GM18507 (cell line): Measurements from ENCODE around the gene VPREB3.

ENCODE experiments used
- DNase-seq: peaks from one replicate; pipeline ENCODE4 v3.0.0; 2011; ENCODE audit warnings: low read depth; ENCODE audit not compliant: insufficient read length; ENCODE audit errors: extremely low spot score
- FAIRE-seq: peaks from 2 replicates; lab custom pipeline; 2011; peaks lifted over from hg19 to GRCh38; lab: Jason Lieb, UNC

VPREB3 gene

GRCh38 chr22:23767673-23768548 is 13.7 kb upstream of the VPREB3 start, which contains the start of gene CHCHD10:
Gene CHCHD10, minus strand, starts transcription at chr22:23767972. Its CDS starts 98 bp downstream, at chr22:23767874.
- peak; percentile 68 for DNase-seq
- peak; percentile 61 for FAIRE-seq

- DNase-seq: no peak
- no peak for FAIRE-seq
Measured at GRCh38 chr22:23767303-23767672, 13.1 kb upstream of the VPREB3 start.

GRCh38 chr22:23764899-23765881 is 11.0 kb upstream of the VPREB3 start:
- FAIRE-seq (no peak), DNase-seq (no peak)

- DNase-seq (no peak), FAIRE-seq (no peak)
Measured at GRCh38 chr22:23763954-23764353, 9.7 kb upstream of the VPREB3 start.

- DNase-seq (no peak), FAIRE-seq (no peak)
Measured at GRCh38 chr22:23763579-23763945, 9.3 kb upstream of the VPREB3 start.

GRCh38 chr22:23762842-23763578 is 8.8 kb upstream of the VPREB3 start, which contains the start of gene C22orf15:
Gene C22orf15, plus strand, starts transcription at chr22:23762990. Its CDS starts 317 bp downstream, at chr22:23763307.
- DNase-seq (no peak), FAIRE-seq (no peak)

- no peak for DNase-seq
- no peak for FAIRE-seq
Measured at GRCh38 chr22:23760056-23760455, 5.8 kb upstream of the VPREB3 start.

GRCh38 chr22:23759566-23759965 is 5.3 kb upstream of the VPREB3 start:
- no peak for DNase-seq
- no peak for FAIRE-seq

GRCh38 chr22:23756891-23757290 is 2.7 kb upstream of the VPREB3 start:
- FAIRE-seq (no peak), DNase-seq (no peak)

GRCh38 chr22:23755711-23756110 is 1.5 kb upstream of the VPREB3 start:
- no peak for FAIRE-seq
- DNase-seq: no peak

GRCh38 chr22:23754980-23755636 is 883 bp upstream of the VPREB3 start:
- DNase-seq (no peak), FAIRE-seq (no peak)

GRCh38 chr22:23753385-23753784 is 840 bp downstream of the VPREB3 start:
- no peak for FAIRE-seq
- DNase-seq: no peak

- FAIRE-seq: no peak
- no peak for DNase-seq
Measured at GRCh38 chr22:23752750-23753149, 1.5 kb downstream of the VPREB3 start.

GRCh38 chr22:23752090-23752691 is 2.0 kb downstream of the VPREB3 start:
- DNase-seq (no peak), FAIRE-seq (peak; percentile 65)

- no peak for FAIRE-seq
- DNase-seq: no peak
Measured at GRCh38 chr22:23751441-23751996, 2.7 kb downstream of the VPREB3 start.

- FAIRE-seq: peak; percentile 81
- DNase-seq: peak; percentile 88
Measured at GRCh38 chr22:23750714-23751440, 3.3 kb downstream of the VPREB3 start, which contains the start of gene ZNF70. Gene ZNF70, minus strand, starts transcription at chr22:23751112. Its CDS starts 5,972 bp downstream, at chr22:23745140.

- FAIRE-seq: no peak
Measured at GRCh38 chr22:23750367-23750713, 3.9 kb downstream of the VPREB3 start.

GRCh38 chr22:23749841-23750301 is 4.4 kb downstream of the VPREB3 start:
- DNase-seq (no peak), FAIRE-seq (no peak)

More at GRCh38 chr22:23750367-23750713, 3.9 kb downstream of the VPREB3 start:
- no peak for DNase-seq
